PFSK-1 (cell line): Measurements from ENCODE around the gene SGO2.

Experiments
- FOXP2 ChIP-seq: optimal IDR thresholded peaks from 2 replicates; pipeline ENCODE3; 2011; ENCODE audit warnings: borderline replicate concordance, control low read depth, inconsistent platforms; ENCODE audit not compliant: insufficient read depth; ENCODE audit errors: extremely low read length, extremely low read depth
- POLR2AphosphoS5 ChIP-seq: IDR thresholded peaks from 2 replicates; pipeline ENCODE4 v1.6.1; 2012; ENCODE audit warnings: low read depth, mild to moderate bottlenecking, control low read depth, low read length, moderate library complexity

- TF ChIP-seq POLR2AphosphoS5 = no peak
- TF ChIP-seq FOXP2 = no peak
Measured at GRCh38 chr2:200484934-200485333, 41.1 kb upstream of the SGO2 start.
